Measurements from ENCODE around the gene CCL4L2.

DNA sequence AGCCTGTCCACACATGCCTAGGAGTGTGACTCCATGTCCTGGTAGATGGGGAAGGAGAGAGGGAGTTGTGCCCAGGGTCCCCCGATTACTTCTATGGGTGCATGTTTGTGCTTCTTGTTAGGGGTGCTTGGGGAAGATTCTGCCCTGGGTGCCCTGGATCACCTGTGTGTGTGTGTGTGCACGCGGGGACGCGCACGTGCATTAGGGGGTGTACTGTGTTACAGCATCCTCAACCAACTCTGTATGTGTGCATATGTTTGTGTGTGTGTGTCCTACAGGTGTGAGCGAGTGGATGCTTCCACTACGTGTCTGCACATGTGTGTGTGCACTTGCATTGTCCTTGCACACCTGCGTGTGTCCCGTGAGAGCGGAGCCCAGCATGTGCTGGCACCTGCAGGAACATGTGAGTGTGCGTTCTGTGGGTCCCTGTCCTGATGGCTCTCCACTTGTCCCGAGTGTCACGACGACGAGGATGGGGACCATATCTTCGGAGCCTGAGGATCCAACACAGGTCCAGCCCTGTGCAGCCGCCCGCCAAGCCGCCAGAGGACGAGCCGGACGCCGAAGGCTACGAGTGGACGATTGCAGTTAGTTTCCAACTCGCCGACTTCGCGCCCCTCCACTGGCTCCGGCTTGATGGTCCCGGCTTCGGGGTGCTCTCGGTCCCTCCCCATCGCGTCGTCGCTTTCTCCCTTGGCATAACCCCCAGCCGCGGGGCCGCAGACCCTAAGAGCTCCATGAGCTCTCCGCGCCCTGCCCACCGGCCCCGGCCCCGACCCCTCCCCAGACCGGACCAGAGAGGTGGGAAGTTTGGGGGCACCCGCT lies 28.5 kb upstream of the CCL4L2 start:
- TF ChIP-seq, protein P1, sequence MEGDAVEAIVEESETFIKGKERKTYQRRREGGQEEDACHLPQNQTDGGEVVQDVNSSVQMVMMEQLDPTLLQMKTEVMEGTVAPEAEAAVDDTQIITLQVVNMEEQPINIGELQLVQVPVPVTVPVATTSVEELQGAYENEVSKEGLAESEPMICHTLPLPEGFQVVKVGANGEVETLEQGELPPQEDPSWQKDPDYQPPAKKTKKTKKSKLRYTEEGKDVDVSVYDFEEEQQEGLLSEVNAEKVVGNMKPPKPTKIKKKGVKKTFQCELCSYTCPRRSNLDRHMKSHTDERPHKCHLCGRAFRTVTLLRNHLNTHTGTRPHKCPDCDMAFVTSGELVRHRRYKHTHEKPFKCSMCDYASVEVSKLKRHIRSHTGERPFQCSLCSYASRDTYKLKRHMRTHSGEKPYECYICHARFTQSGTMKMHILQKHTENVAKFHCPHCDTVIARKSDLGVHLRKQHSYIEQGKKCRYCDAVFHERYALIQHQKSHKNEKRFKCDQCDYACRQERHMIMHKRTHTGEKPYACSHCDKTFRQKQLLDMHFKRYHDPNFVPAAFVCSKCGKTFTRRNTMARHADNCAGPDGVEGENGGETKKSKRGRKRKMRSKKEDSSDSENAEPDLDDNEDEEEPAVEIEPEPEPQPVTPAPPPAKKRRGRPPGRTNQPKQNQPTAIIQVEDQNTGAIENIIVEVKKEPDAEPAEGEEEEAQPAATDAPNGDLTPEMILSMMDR (IDR thresholded peaks at IDR 0.05; ENCODE audit: control extremely low read depth in 1 of 3, insufficient read depth in 1 of 3, low read depth in 1 of 3, low read length in 3 of 3): peak in 1 of 3 experiments; percentile 1; a peak in 1 of 4 replicates
- TF ChIP-seq CEBPB (IDR thresholded peaks at IDR 0.05; ENCODE audit: low read depth, low read length): no peak

Measured in H1 (cell line).